ENCODE measurements around the gene KIF26A.

KIF26A gene

DNA sequence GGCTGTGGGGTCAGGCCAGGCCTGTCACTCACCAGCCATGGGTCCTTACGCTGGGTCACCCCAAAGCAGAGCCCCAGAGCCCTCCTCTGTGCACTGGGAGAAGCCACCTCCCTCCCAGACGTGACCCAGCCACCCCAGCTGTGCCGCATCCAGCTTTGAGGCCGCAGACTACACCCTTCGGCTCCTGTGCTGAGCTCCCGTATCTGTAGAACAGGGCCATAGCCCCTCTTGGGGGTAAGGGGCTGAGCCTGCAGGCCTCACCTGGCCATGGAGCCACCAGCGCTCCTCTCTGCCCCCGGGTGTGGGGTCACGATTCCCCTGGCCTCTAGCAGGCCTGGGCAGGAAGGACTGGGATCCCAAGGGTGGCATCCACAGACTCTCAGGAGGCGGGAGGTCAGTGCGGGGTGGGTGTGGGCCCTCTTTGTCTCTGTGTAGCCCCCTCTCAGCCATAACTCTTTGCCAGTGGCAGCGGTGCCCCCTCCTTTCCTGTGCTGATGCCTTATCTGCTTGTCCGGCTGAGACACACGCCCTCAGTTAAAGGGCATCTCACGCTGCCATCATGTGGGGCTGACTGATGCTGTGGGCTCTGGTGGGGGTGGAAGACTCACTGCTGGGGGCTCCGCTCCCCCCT, 36.6 kb upstream of the KIF26A start:
- no peak for DNase-seq

DNA sequence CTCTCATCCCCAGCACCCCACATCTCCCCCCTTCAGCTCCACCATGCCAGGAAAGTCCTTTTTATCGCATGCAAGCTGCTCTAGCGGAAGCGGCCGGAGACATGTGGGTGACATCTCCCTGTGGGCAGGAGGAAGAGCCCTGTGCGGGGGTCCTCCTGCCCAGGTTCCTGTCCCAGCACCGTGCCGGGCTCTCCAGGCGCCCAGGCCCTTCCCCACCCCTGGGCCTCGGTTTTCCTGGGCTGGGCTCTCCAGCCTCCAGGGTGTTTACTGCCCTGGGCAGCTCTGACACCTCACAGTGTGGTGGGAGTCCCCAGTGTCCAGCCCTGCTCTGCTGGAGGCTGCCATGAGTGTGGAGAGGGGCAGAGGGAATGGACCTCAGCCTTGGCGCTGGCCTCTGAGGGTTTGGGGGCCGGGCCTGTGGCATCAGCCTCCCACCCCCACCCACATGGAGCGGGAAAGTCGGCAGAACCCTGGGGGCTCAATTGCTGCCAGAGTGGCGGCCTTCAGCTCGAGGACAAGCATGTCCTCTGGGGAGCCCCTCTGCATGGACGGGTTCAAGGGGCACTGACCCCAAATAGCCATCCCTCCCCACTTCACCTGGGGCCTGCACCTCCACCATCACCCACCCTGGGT, 36.0 kb upstream of the KIF26A start:
- no peak for DNase-seq

DNA sequence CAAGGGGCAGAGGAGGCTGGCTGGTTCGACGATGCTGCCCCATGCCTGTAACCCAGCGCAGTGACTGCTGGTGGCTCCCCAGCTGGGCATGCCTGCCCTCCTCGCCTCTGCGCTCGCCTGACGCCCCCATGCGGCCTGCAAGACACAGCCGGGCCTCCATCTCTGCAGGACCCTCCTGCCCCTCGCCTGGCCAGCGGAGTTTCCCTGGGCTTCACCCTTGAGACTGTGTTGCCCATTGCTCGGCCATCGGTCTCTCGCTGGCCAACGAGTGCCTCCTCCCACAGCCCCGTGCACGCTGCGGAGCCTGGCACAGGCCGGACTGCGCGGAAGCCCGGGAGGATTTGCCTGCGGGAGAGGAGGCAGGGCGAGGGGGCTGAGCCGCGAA, 35.3 kb upstream of the KIF26A start:
- no peak for DNase-seq

DNA sequence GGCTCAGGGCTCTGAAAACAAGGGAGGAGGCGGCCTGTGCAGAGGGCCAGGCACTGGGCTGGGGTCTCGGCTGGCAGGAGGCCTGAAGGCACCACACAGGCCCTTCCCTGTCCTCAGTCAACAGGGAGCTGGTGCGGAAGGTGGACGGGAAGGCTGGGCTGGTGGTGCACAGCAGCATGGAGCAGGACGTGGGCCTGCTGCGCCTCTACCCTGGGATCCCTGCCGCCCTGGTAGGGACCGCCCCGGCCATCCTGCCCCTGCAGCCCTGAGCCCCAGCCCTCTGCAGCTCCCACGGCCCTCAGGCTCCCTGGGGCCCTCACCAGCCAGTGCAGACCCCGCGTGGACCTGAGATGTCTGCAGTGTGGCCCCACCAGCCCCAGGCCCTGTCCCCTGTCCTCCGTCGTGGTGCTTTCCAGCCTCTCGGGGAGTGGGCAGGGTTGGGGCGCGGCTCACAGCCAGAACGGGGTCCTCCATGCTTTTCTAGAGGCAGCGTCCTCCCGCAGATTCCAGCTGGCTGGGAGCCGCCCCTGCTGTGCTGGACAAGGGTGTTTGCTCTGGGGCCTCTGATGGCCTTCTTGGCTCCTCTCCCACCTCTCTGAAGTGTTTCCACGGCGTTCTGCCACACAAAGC, 34.8 kb upstream of the KIF26A start:
- no peak for DNase-seq

DNA sequence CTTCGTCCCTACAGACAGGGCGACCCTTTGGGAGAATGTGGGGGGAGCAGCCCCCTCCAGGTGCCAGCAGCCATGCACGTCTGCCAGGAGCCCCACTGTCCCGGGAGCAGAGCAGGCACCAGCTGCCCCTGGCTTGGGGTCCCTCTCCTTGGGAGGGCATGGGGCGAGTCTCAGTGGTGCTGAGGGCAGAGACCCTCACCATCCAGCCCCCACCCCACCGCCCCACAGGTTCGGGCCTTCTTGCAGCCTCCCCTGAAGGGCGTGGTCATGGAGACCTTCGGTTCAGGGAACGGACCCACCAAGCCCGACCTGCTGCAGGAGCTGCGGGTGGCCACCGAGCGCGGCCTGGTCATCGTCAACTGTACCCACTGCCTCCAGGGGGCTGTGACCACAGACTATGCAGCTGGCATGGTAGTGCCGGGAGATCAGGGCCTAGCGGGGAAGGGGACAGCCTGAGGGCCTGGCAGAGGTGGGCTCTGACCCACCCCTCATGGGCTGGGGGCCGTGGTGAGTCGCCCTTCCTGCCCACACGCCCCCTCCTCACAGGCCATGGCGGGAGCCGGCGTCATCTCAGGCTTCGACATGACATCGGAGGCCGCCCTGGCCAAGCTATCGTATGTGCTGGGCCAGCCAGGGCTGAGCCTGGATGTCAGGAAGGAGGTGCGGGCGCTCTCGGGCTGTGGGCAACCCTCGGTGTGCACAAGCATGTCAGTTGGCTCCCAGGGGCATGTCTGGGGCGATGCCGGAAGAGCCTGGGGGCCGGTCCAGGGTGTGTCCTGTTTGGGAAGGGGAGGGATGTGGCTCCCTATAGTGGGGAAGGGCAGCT, 34.1 kb upstream of the KIF26A start:
- DNase-seq: no peak

DNA sequence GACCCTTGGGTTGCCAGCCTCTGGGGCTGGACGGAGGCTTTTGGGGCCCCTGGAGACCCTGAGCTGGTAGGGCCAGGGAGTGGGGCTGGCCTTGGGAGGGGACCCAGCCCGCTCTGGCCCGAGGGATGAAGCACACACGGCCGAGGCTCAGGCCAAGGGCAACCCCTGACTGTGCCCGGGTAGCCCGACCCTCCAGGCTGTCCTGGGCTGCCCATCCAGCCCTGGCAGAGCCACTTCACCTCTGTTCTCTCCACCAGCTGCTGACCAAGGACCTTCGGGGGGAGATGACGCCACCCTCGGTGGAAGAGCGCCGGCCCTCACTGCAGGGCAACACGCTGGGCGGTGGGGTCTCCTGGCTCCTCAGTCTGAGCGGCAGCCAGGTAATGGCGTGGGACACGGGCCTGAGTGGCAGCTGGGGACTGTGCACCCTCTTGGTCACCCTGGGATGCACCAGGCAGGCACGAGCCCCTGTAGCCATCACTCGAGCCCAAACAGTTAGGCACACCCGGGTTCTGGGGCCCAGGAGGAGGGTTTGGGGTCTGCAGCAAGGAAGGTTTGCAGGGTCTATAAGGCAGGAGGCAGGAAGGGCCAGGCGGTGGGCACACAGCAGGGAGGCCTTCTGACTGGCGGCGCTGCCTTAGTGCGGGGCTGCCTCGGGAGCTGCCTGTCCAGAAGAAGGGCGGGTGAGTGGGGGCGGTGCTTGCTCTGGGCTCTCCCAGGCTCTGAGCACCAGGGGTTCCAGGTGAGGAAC, 33.1 kb upstream of the KIF26A start:
- no peak for DNase-seq

DNA sequence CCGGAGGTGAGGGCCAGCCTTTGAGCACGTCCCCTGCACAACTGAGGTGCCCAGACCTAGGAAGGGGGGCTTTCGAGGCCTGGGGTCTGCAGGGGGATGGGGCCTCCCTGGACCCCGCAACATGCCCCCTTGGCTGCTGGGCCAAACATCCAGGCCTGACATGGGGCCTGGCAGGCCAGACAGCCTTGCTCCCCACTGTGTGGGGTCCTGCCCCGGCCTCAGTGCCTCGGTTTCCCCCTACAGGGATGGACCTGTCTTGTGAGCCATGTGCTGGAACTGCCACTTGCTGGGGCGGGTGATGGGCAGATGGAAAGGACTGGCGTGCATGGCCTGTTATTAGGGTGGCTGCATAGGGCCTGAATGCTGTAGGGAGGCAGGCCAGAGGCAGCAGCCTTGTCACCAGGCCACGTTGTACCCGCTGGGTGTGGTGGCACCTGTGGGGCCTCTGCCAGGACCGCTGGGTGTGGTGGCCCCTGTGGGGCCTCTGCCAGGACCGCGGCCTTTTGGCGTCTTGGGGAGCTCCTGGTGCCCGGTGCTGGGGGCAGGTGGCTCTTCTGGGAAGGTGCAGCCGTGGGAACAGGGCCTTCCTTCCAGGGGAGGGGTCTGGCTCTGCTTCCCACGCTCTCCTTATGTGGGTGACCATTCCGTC, 32.4 kb upstream of the KIF26A start:
- DNase-seq: no peak

DNA sequence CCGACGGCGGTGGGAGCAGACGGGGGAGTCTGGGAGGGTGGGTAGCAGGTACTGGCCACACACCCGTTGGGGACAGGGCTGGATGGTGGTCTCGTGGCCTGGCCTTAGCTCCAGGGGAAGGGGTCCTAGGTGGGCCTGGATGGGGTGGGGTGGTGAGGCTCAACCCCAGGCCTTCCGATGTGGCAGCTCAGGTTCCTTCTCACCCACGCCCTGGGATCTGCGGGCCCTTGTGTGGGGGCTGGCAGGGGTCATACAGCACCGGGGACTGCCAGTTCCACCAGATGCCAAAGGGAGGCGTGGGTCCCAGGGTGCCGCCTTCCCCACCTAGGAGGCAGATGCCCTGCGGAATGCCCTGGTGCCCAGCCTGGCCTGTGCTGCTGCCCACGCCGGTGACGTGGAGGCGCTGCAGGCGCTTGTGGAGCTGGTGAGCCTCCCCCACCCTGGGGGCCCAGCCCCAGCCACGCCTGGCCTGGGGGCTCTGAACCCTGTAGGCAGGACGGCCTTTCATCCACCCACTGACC, 31.9 kb upstream of the KIF26A start:
- DNase-seq: no peak

DNA sequence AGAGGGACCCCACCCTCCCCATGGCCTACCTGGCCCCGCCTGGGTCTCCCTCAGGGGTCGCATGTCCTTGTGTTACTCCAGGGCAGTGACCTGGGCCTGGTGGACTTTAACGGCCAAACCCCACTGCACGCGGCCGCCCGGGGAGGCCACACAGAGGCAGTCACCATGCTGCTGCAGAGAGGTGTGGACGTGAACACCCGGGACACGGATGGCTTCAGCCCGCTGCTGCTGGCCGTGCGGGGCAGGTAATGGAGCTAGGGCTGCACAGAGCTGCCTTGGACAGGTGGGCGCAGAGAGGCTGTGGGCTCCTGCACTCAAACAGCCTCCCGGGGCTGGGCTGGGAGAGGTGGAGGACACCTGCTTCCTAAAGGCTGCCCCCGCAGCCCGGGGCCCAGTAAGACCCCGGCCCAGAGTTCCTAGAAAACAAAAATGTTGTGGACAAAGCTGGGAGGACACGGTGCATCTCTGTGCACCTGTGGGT, 31.2 kb upstream of the KIF26A start:
- no peak for DNase-seq

DNA sequence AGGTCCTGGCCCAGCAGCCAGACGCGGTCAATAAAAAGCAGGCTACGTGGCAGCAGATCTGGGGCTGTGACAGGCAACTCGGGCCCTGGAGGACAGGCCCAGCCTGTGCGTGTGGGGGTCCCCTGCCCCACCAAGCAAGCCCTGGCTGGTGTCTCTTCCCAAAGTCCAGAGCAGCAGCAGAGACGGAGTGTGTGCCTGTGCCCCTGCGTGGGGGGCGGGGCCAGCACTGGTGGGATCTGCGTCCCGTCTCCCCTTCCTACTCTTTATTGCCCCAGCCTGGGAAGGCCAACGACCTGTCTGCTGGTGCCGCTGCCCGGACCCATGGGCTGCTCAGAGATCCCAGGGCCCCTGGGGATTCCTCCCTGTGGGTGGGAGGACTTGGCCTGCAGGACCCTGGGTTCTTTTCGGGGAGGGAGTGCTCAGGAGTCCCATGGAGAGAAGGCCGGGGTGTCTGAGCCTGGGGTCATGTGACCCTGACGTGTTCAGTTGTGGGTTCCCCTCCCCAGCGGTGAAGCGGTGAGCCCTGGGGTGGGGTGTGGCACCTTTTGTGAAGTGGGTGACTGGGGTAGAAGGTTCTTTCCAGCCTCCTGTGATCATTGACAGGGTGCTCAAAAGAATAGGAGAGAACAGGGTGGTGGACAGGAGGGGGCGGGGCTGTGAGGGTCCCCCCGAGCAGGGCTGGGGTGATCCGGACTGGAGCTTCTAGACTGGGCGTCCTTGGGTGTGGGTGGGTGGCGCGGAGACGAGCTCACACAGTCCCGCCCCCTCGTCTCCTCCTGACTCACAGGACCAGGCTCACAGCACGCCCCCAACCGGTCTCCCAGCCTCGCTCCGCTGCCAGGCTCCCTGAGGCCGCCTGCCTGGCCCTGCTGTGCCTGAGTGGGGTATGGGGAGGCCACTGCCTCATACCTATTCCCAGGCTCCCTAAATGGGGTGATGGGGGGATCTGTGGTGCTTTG, 30.5 kb upstream of the KIF26A start:
- DNase-seq: no peak

DNA sequence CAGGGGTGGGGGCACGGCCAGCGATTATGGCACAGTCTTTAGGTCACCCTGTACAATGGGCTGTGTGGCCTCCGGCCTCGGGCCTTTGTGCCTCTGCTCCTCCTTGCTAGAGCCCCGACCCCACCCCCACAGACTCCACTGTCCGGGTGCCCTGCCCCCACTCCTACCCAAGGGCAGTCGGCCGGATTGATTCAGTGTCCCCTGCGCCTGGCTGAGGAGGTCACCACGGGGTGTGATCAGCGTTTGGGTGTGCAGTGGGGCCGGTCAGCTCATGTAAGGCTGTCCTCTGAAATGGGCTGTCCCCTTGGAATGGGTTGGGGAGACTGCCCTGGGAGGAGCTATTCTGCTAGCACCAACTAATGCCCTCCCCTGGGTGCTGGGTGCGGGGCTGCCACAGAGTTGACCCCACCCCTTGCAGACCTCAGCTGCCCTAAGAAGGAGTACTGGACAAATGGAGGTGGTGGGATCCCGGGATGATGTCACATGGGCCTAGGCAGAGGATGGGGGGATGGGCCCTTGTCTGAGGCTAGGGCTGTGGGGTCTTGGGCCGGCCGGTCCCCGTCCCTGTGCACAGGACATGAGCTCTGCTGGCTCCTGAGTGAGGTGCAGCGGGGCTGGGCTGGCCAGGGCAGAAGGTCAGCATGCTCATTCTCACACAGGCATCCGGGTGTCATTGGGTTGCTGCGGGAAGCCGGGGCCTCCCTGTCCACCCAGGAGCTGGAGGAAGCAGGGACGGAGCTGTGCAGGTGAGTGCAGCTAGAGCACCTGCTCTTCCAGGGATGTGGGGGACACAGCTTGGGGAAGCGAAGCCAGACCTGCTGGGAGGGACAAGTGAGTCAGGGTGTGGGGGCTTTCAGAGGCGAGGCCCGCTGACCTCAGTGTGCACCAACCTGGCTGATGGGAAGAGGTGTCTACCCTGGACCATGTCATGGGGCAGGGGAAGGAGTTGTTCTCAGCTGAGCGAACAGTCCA, 29.5 kb upstream of the KIF26A start:
- DNase-seq: no peak

DNA sequence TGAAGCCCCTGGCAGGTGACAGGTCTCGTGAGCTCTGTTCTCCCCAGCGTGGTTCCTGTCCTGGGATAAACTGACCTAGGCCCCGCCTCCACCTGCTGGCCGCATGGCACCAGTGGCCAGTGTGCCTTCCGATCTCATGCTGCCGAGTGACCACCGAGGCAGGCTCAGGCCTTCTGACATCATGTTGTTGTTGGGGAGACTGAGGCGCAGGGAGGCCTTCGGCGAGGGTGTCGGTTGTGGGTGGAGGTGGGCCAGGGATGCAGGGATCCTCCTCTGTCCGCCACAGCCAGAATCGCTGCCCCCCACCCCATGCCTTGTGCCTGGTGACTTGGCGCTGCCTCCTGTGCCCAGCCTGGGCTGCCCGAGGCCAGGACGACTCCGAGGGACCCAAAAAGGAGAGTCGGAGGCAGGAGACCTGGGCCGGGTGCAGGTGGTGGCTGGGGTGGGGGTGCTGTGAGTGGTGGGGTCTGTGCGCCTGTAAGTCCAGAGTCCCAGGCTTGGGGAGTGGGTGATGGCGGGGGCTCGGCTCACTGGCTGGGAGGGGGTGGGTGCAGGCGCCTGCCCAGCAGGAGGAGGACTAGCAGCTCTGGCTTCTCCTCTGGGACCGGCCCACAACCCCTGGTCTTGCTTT, 28.5 kb upstream of the KIF26A start:
- DNase-seq: no peak

DNA sequence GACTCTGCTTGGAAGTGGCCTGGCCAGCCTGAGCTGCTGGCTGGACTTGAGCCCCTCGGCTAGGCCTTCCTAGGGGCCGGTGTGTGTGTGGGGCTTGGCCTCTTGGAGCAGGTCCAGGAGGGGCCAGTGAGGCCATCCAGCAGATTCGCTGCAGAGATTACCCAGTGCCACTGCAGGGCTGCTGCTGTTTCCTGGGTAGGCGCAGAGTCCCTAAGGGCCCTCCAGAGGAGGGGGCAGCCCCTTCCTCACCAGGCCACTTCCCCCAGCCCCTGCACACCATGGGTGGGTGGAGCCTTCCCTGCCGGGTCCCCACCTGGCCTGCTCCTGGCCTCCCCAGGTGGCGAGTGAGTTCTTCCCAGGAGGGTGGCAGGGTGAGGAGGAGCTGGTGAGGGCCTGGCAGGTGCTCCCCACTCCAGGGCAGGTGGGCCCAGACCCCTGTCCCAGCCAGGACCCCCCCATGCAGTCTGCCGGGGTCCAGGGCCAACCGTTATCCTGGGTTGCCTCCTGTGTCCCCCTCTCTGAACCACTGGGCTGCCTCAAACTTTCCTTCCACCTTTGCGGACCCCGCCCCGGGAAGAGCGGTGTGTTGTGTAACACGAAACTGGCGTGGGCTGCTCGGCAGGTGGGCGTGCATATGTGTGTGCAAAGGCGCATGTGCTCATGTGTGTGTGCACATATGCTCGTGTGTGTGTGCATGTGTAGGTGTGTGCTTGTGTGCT, 27.7 kb upstream of the KIF26A start:
- no peak for DNase-seq

DNA sequence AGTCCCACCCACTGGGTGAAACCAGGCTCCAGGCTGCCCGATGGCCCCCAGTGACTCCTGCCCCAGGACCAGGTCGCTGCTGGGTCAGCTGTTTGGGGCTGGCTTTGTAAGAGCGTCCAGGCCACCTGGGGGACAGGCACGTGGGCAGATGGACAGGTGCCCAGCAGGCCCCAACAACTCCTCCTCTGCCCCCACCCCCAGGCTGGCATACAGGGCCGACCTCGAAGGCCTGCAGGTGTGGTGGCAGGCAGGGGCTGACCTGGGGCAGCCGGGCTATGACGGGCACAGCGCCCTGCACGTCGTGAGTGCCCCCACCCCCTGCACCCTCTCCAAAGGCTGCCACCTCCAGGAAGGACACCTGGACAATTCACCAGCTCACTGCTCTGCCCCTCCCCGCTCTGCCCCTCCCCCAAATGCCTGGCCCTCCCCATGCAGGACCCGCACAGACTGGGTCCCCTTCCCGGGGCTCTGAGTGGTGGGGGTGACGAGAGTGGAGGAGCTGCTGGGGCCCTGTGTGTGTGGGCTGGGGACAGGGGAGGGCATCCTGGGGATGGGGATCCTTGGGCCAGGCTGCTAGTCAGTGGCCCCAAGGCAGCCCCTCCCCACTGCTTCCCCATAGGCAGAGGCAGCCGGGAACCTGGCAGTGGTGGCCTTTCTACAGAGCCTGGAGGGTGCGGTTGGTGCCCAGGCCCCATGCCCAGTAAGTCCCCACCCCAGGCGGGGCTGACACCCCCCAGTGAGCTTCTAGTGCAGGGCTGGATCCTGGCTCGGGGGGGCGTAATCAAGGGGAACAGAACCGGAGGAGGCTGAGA, 26.9 kb upstream of the KIF26A start:
- no peak for DNase-seq

DNA sequence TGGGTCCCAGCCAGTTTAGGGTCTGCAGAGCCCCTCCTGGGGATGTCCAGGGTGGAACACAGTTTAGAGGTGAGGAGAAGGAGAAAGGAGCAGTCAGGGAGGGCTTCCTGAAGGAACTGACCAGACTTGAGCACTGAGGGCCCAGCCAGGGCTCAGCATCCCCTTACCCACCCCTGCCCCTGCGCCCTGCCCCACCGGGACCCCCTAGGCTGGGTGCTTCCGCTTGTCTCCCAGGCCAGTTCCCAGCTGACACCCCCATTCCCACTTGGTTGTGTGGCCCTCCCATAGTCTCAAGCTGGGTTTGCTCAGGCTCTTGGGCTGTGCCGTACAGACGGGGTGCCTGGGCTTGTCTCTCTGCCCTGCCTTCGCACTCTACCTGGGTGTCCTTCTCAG, 26.3 kb upstream of the KIF26A start:
- DNase-seq: no peak

DNA sequence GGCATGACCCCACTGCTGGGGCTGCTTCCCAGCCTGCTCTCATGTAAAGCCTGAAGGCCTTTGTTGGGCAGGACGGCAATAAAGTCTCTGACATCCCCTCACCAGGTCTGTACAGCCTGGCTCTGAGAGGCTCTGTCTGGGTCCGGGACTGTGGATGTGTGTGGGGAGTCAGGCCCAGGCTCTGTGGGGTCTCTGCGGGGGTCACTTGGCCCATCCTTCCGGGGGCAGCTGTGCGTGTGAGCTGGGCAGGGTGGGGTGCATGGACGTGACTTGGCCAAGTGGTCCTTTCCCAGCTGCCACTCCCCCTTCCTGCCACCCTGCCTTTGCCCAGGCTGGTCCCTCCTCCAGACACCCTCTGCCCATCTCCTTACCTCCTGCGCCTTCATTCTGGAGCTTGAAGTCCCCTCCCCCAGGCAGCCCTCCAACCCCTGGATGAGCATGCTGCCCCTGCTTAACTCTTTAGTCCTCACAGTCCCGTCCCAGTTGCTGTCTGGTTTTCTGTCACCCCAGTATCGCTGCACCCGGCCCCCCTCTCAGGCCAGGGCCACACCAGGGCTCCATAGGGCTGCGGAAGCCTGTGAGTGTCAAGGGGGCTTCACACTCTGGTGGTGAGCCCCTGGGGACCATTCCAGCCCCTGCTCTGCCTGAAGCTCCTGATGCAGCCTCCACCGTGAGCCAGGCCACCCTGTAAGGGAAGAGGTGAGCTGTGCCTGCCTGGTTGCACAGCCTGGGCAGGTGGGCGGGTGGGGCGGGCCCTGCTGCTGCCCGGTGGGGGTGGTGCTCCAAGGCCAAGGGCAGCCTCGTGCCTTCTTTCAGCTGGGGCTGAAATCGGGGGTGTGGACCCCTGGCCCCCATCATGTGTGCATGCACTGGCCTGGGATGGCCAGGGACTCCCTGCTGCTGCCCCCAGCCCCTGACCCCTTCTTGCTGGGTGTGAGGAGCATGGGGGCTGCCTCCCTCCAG, 25.5 kb upstream of the KIF26A start:
- DNase-seq: no peak
